Right kidney (tissue), 9 donors: Measurements from ENCODE around the gene ALDH1A2.
"Not testable (repeated sequence)": the region's sequence is repeated elsewhere in the genome, so short reads cannot be mapped to it uniquely, and the experiment has no call there.

ENCODE experiments used
- DNase-seq: peaks from one replicate; pipeline ENCODE4 v3.0.0-alpha.2; 2016
- long read RNA-seq, 8 donors: transcript quantifications; one replicate each; lab custom pipeline, GENCODE V29; 2026

The ALDH1A2 gene
- long read RNA-seq, donor 1, full-length matches to known transcripts = 92 of 98 reads
- long read RNA-seq, donor 1, partial matches to known transcripts = 6 of 98 reads
- long read RNA-seq, donor 1, other reads (novel, unspliced or antisense) = 0 of 98 reads
- long read RNA-seq, donor 2, full-length matches to known transcripts = 48 of 48 reads
- long read RNA-seq, donor 2, partial matches to known transcripts = 0 of 48 reads
- long read RNA-seq, donor 2, other reads (novel, unspliced or antisense) = 0 of 48 reads
- long read RNA-seq, donor 3, full-length matches to known transcripts = 36 of 41 reads
- long read RNA-seq, donor 3, partial matches to known transcripts = 5 of 41 reads
- long read RNA-seq, donor 3, other reads (novel, unspliced or antisense) = 0 of 41 reads
- long read RNA-seq, donor 4, full-length matches to known transcripts = 43 of 50 reads
- long read RNA-seq, donor 4, partial matches to known transcripts = 7 of 50 reads
- long read RNA-seq, donor 4, other reads (novel, unspliced or antisense) = 0 of 50 reads
- long read RNA-seq, donor 5, full-length matches to known transcripts = 78 of 90 reads
- long read RNA-seq, donor 5, partial matches to known transcripts = 12 of 90 reads
- long read RNA-seq, donor 5, other reads (novel, unspliced or antisense) = 0 of 90 reads
- long read RNA-seq, donor 6, full-length matches to known transcripts = 62 of 82 reads
- long read RNA-seq, donor 6, partial matches to known transcripts = 20 of 82 reads
- long read RNA-seq, donor 6, other reads (novel, unspliced or antisense) = 0 of 82 reads
- long read RNA-seq, donor 7 = 0 reads
- long read RNA-seq, donor 8, full-length matches to known transcripts = 69 of 74 reads
- long read RNA-seq, donor 8, partial matches to known transcripts = 5 of 74 reads
- long read RNA-seq, donor 8, other reads (novel, unspliced or antisense) = 0 of 74 reads

DNA sequence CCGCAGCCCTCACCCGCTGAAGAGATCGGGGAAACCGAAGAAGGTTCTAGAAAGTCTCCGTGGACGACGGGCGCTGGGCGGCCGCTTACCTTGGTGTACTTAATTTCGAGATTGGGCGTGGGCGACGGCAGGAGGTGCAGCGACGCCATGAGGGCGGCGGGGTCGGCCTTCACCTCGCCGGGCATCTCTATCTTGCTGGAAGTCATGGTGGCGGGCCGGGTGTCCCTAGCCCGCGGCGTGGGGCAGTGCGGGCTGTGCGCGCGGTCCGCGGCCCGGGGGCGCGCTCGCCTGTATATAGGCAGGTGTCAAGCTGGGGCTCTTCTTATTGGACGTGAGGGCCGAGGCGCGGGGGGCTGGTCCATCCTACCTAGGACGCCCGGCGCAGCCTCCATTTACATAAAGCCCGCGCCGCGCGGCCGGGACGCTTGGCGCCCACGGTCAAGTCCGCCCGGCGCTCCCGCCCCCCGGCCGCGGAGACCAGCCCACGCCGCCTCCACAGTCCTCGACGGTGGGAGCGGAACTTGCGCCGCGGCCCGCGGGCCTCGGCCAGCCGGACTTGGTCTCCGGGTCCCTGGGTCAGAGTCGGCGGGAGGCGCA is at the start of gene ALDH1A2:
Gene ALDH1A2 (minus strand): TSS at position 267 of the 597 bp plus-strand sequence. CDS start 61 bp downstream, at position 206.
- peak; percentile 90 for DNase-seq

GRCh38 chr15:58114812-58115211 is 49.3 kb upstream of the ALDH1A2 start:
- DNase-seq = no peak

DNA sequence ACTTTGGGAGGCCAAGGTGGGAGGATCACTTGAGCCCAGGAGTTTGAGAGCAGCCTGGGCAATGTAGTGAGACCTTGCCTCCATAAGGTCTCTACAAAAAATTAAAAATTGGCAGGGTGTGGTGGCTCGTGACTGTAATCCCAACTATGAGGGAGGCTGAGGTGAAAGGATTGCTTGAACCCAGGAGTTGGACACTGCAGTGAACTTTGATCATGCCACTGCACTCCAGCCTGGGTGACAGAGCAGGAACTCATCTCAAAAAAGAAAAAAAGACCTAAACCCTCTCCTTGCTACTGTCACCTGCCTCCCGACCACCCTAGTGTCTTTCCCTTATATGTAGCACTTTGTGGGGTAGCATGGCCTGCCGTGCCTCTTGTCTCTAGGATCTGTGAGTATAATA is 48.9 kb upstream of the ALDH1A2 start:
- no peak for DNase-seq

GRCh38 chr15:58113358-58113757 is 47.8 kb upstream of the ALDH1A2 start:
- not testable (repeated sequence) for DNase-seq

DNA sequence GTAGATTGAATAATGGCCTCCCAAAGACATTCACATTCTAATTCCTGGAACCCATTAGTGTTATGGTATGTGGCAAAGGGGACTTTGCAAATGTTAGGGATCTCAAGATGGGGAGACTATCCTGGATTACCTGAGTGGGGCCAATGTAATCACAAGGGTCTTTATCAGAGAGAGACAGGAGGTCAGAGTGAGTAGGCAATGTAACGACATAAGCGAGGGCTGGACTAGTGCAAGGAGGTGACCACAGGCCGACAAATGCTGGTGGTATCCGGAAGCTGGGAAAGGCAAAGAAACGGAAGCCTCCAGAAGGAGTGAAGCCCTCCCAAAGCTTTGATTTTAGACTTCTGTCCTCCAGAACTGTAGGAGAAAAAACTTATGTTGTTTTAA is 46.2 kb upstream of the ALDH1A2 start:
- DNase-seq = no peak

- no peak for DNase-seq
Observed at GRCh38 chr15:58110999-58111717, 45.6 kb upstream of the ALDH1A2 start.

- DNase-seq = no peak
Observed at GRCh38 chr15:58109419-58109818, 43.9 kb upstream of the ALDH1A2 start.

GRCh38 chr15:58108117-58108516 is 42.6 kb upstream of the ALDH1A2 start:
- no peak for DNase-seq

- DNase-seq = no peak
Observed at GRCh38 chr15:58103482-58103881, 38.0 kb upstream of the ALDH1A2 start.

DNA sequence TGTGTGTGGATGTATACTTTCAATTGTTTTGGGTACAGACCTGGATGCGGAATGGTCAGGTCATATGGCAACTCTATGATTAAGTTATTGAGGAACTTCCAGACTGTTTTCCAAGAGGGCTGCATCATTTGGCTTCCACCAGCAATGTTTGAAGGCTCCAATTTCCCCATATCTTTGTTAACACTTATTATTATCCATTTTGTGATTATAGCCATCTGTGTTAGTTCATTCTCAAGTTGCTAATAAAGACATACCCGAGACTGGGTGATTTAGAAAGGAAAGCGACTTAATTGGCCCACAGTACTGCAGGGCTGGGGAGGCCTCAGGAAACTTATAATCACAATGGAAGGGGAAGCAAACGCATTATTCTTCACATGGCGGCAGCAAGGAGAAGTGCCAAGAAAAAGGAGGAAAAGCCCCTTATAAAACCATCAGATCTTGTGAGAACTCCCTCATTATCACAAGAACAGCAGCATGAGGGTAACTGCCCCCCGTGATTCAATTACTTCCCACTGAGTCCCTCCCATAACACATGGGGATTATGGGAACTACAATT is 31.1 kb upstream of the ALDH1A2 start:
- no peak for DNase-seq

GRCh38 chr15:58095415-58095814 is 29.9 kb upstream of the ALDH1A2 start:
- no peak for DNase-seq

DNA sequence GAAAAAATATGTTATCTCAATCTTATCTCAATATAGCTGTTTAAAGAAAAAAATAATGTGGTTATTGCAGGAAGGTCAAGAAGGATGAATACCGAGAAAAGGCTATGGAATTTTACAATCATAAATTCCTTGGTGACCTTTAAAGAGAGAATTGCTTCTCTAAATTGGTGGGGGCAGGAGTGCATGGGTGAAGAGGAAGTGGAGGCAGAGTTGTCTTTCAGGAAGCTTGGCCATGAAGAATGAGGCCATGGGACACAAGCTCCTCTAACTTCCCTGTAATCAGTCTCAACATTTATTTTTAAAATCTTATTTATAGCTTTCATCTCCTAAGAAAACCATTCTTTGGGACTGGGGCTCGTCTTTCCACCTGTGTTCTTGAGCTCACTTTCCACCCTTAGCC is 22.4 kb upstream of the ALDH1A2 start:
- no peak for DNase-seq

- DNase-seq = no peak
Observed at GRCh38 chr15:58086491-58086890, 21.0 kb upstream of the ALDH1A2 start.

DNA sequence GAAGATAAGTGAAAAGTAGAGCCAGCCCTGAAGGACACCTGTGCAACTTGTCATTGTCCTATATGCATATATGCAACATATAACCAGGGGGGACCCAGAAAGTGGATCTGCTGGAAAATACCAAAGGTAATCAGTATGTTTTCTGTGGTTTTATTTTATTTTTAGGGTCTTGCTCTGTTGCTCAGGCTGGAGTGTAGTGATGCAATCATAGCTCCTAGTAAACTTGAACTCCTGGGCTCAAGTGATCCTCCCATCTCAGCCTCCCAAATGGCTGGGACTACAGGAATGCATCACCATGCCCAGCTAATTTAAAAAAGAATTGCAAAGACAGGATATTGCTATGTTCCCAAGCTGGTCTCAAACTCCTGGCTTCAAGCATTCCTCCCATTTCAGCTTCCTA is 18.0 kb upstream of the ALDH1A2 start:
- DNase-seq = no peak

- DNase-seq = no peak
Observed at GRCh38 chr15:58081891-58082290, 16.4 kb upstream of the ALDH1A2 start.

- no peak for DNase-seq
Observed at GRCh38 chr15:58081456-58081855, 15.9 kb upstream of the ALDH1A2 start.

- not testable (repeated sequence) for DNase-seq
Observed at GRCh38 chr15:58080959-58081358, 15.4 kb upstream of the ALDH1A2 start.

DNA sequence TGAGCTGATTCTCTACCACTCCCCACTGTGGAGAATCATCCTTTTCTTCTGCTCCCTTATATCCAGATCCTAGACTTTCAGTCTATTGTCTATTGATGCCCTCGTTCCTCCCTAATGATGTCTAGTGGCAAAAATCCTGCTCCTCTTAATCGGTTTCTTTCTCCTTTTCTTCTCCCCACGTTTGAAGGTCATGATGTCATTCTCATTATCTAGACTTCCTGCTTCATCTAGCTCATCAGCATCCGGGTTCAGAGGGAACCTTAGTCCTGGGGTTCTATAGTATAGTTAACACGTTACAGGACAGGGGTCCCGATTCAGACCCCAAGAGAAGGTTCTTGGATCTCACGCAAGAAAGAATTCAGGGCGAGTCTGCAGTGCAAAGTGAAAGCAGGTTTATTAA is 14.9 kb upstream of the ALDH1A2 start:
- no peak for DNase-seq

DNA sequence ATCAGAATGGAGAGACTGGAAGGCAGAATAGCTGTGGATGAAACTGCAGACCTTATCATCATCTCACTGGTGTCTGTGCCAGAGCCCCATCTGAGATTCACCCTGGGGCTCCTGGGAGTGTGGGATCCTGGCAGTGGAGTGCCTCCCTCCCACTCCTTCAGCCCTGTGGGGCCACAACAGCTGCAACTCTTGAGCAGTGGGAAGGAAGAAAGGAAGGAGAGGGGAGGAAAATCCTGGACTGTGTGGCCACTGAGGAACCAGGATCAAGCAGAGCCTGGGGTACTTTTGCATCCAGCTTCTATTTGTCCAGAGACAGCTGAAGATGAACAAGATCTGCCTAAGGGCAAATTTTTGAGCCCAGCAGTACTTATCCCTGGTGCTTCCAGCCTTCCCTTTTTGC is 13.1 kb upstream of the ALDH1A2 start:
- no peak for DNase-seq

DNA sequence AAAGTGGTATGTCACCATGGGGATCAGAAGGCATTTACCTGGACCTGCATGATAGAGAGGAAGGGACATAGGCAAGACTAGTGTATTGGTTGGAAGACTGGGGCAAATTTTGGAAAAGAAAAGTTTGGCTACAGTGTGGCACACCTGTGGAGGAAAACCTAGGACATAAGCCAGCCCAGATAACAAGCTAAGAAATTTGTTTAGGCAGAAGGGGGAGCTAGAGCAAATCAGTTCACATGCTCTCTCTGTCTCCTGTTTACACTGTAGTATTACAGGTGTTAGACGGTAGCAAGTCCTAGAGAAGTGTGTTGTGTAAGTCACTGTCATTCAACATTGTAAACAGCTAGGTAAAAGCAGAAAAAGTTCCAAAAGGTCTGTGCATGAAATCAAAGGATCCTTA is 11.9 kb upstream of the ALDH1A2 start:
- no peak for DNase-seq

DNA sequence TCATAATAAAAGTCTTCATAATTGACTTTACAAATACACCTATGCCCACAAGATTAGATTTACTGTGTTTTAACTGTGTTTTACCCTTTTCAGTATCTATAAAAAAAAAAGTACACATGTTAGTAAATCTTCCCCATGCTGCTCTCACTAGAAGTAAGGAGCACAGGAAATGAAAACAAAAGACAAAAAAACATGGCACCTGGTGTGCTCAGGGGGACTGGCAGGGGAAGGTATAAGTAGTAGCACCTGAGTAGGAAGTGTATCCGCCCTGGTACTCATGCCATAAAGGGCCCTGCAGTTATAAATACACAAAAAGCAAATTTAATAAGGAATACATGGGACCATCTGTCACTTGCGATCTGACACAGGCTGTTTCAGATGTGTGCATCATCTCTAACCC is 8.9 kb upstream of the ALDH1A2 start:
- no peak for DNase-seq
